CD4-positive, CD25-positive, alpha-beta regulatory T cell (primary cell): ENCODE data around the gene BASP1. TPM values are rescaled to one million over a fixed set of nuclear protein-coding genes. Genes with fewer than 3 reads are reported as not detected.

Source experiments
- ATAC-seq, 2 donors: fragments of 150-1000 bp; cut with Tn5 transposase; one replicate each; pipeline ENCODE4 v1.10.0; 2021; ENCODE audit warnings: low read depth in 2 of 2, moderate number of reproducible peaks in 2 of 2, moderate library complexity in 1 of 2
- DNase-seq, 3 donors: peaks; one replicate each; pipeline versions ENCODE4 v3.0.0 to v3.0.0-alpha.2; 2012 to 2022; ENCODE audit warnings: mixed read lengths in 1 of 3
- H3K27ac ChIP-seq: one replicate; pipeline ENCODE4 v1.7.0; 2013; ENCODE audit warnings: mild to moderate bottlenecking, low read length; ENCODE audit not compliant: insufficient read depth, poor library complexity, severe bottlenecking
- H3K27me3 ChIP-seq: one replicate; pipeline ENCODE4 v1.7.0; 2013; ENCODE audit warnings: low read length; ENCODE audit not compliant: control insufficient read depth, insufficient read depth
- H3K36me3 ChIP-seq: one replicate; pipeline ENCODE4 v1.7.0; 2013; ENCODE audit warnings: mild to moderate bottlenecking, low read length, moderate library complexity; ENCODE audit not compliant: control insufficient read depth, insufficient read depth
- H3K4me1 ChIP-seq: 2 replicates; pipeline ENCODE4 v1.7.0; 2013; ENCODE audit warnings: mild to moderate bottlenecking, low read length; ENCODE audit not compliant: insufficient read depth, control insufficient read depth, poor library complexity, severe bottlenecking
- H3K4me3 ChIP-seq: one replicate; pipeline ENCODE4 v1.7.0; 2013; ENCODE audit warnings: low read depth, mild to moderate bottlenecking, low read length, moderate library complexity
- H3K9me3 ChIP-seq, 2 experiments: 1 replicate in 1 of 2; 2 replicates in 1 of 2; pipeline ENCODE4 v1.7.0; 2013; ENCODE audit warnings: low read length in 2 of 2, mild to moderate bottlenecking in 1 of 2, moderate library complexity in 1 of 2; ENCODE audit not compliant: control insufficient read depth in 2 of 2
- H3K27ac Mint-ChIP-seq, 3 donors: one replicate each; pipeline ENCODE4 v1.8.0; 2020 to 2022; ENCODE audit warnings: mild to moderate bottlenecking in 3 of 3, mixed read lengths in 3 of 3, moderate library complexity in 2 of 3
- H3K27me3 Mint-ChIP-seq: one replicate; pipeline ENCODE4 v1.8.0; 2022; ENCODE audit warnings: mild to moderate bottlenecking, mixed read lengths
- H3K36me3 Mint-ChIP-seq: one replicate; pipeline ENCODE4 v1.8.0; 2020; ENCODE audit warnings: mixed read lengths
- H3K4me1 Mint-ChIP-seq, 4 donors: one replicate each; pipeline ENCODE4 v1.8.0; 2020 to 2022; ENCODE audit warnings: mixed read lengths in 4 of 4, mild to moderate bottlenecking in 1 of 4
- H3K4me3 Mint-ChIP-seq, 4 donors: one replicate each; pipeline ENCODE4 v1.8.0; 2020 to 2022; ENCODE audit warnings: mild to moderate bottlenecking in 4 of 4, mixed read lengths in 4 of 4, moderate library complexity in 3 of 4
- H3K9me3 Mint-ChIP-seq, 7 donors: one replicate each; pipeline ENCODE4 v1.8.0; 2020 to 2022; ENCODE audit warnings: mixed read lengths in 7 of 7, mild to moderate bottlenecking in 3 of 7, moderate library complexity in 2 of 7
- polyA plus RNA-seq, 4 donors: library from polyadenylated mRNA; unstranded; fragments of 300-500 nt; fragmentation: Illumina TruSeq; gene quantifications; one replicate each; pipeline ENCODE4 v1.2.3, GENCODE V29; 2021
- total RNA-seq: library from RNA; stranded (reverse); gene quantifications from one replicate; pipeline ENCODE4 v1.2.3, GENCODE V29; 2022

The BASP1 gene
- total and polyA plus RNA-seq, 5 donors from 2014 or later: 0.51 to 2.8 (median 1.6) TPM

- Mint-ChIP-seq H3K9me3 (peaks cover 4 to 17% (median 7%) of the 10 kb centered on the region in 7 donors), H3K27ac (no peak overlapping the region), H3K27me3 (no peaks in the 10 kb centered on the region), H3K4me3 (no peak overlapping the region), H3K36me3 (no peaks in the 10 kb centered on the region), H3K4me1 (peaks cover 0 to 5% (median 2%) of the 10 kb centered on the region in 4 donors)
- H3K4me3 ChIP-seq: no peak overlapping the region
- no peaks in the 10 kb centered on the region for H3K9me3 ChIP-seq
- ATAC-seq: no peak
- no peak for DNase-seq
- H3K4me1 ChIP-seq: no peaks in the 10 kb centered on the region
- no peaks in the 10 kb centered on the region for H3K36me3 ChIP-seq
- H3K27ac ChIP-seq: no peak overlapping the region
- H3K27me3 ChIP-seq: no peaks in the 10 kb centered on the region
These were observed 70.2 kb downstream of the BASP1 start for GRCh38 chr5:17287501-17288155.

GRCh38 chr5:17288570-17288969 lies 71.1 kb downstream of the BASP1 start:
- no peak for ATAC-seq
- H3K9me3 ChIP-seq: no peaks in the 10 kb centered on the region
- H3K4me1 ChIP-seq: no peaks in the 10 kb centered on the region
- DNase-seq: no peak
- H3K27me3 ChIP-seq: no peaks in the 10 kb centered on the region
- Mint-ChIP-seq H3K9me3 (peaks cover 4 to 17% (median 8%) of the 10 kb centered on the region in 7 donors), H3K36me3 (no peaks in the 10 kb centered on the region), H3K4me3 (no peak overlapping the region), H3K27ac (no peak overlapping the region), H3K4me1 (no peaks in the 10 kb centered on the region), H3K27me3 (no peaks in the 10 kb centered on the region)
- no peaks in the 10 kb centered on the region for H3K36me3 ChIP-seq
- H3K4me3 ChIP-seq: no peak overlapping the region
- no peak overlapping the region for H3K27ac ChIP-seq

- Mint-ChIP-seq H3K27me3 (no peaks in the 10 kb centered on the region), H3K9me3 (peaks cover 4 to 17% (median 8%) of the 10 kb centered on the region in 7 donors), H3K4me1 (no peaks in the 10 kb centered on the region), H3K4me3 (no peak overlapping the region), H3K36me3 (no peaks in the 10 kb centered on the region), H3K27ac (no peak overlapping the region)
- no peaks in the 10 kb centered on the region for H3K27me3 ChIP-seq
- no peaks in the 10 kb centered on the region for H3K9me3 ChIP-seq
- no peaks in the 10 kb centered on the region for H3K36me3 ChIP-seq
- no peak for ATAC-seq
- no peak overlapping the region for H3K27ac ChIP-seq
- DNase-seq: no peak
- H3K4me1 ChIP-seq: no peaks in the 10 kb centered on the region
- no peak overlapping the region for H3K4me3 ChIP-seq
These were observed 72.5 kb downstream of the BASP1 start for GRCh38 chr5:17289681-17290539.

- no peak overlapping the region for H3K27ac ChIP-seq
- H3K27me3 Mint-ChIP-seq: no peaks in the 10 kb centered on the region
- no peak overlapping the region for H3K4me3 ChIP-seq
- H3K36me3 Mint-ChIP-seq: no peaks in the 10 kb centered on the region
- ATAC-seq (no peak), DNase-seq (no peak)
- no peaks in the 10 kb centered on the region for H3K4me1 Mint-ChIP-seq
- H3K4me1 ChIP-seq: no peaks in the 10 kb centered on the region
- no peak overlapping the region for H3K4me3 Mint-ChIP-seq
- H3K27me3 ChIP-seq: no peaks in the 10 kb centered on the region
- no peak overlapping the region for H3K27ac Mint-ChIP-seq
- H3K36me3 ChIP-seq: no peaks in the 10 kb centered on the region
- H3K9me3 Mint-ChIP-seq: peaks cover 4 to 17% (median 8%) of the 10 kb centered on the region in 7 donors
- H3K9me3 ChIP-seq: no peaks in the 10 kb centered on the region
These were observed 73.1 kb downstream of the BASP1 start for GRCh38 chr5:17290540-17290974.

GRCh38 chr5:17292434-17293015 lies 75.1 kb downstream of the BASP1 start:
- Mint-ChIP-seq H3K27ac (peak overlapping the region in 1 of 3 donors; percentile 5), H3K9me3 (peaks cover 2 to 15% (median 5%) of the 10 kb centered on the region in 7 donors), H3K36me3 (no peaks in the 10 kb centered on the region), H3K4me3 (no peak overlapping the region), H3K27me3 (no peaks in the 10 kb centered on the region), H3K4me1 (no peaks in the 10 kb centered on the region)
- H3K27me3 ChIP-seq: no peaks in the 10 kb centered on the region
- no peak overlapping the region for H3K27ac ChIP-seq
- DNase-seq (no peak), ATAC-seq (no peak)
- no peaks in the 10 kb centered on the region for H3K4me1 ChIP-seq
- no peaks in the 10 kb centered on the region for H3K9me3 ChIP-seq
- H3K4me3 ChIP-seq: no peak overlapping the region
- no peaks in the 10 kb centered on the region for H3K36me3 ChIP-seq

- Mint-ChIP-seq H3K9me3 (peaks cover 0 to 8% (median 3%) of the 10 kb centered on the region in 7 donors), H3K27me3 (no peaks in the 10 kb centered on the region), H3K27ac (no peak overlapping the region), H3K36me3 (no peaks in the 10 kb centered on the region), H3K4me3 (no peak overlapping the region), H3K4me1 (no peaks in the 10 kb centered on the region)
- H3K27ac ChIP-seq: no peak overlapping the region
- no peak overlapping the region for H3K4me3 ChIP-seq
- no peaks in the 10 kb centered on the region for H3K36me3 ChIP-seq
- DNase-seq (no peak), ATAC-seq (no peak)
- no peaks in the 10 kb centered on the region for H3K27me3 ChIP-seq
- no peaks in the 10 kb centered on the region for H3K4me1 ChIP-seq
- H3K9me3 ChIP-seq: no peaks in the 10 kb centered on the region
These were observed 77.3 kb downstream of the BASP1 start for GRCh38 chr5:17294639-17295311.

- Mint-ChIP-seq H3K4me1 (no peaks in the 10 kb centered on the region), H3K4me3 (no peak overlapping the region), H3K9me3 (peaks cover 0 to 4% (median 0%) of the 10 kb centered on the region in 7 donors)
These were observed 78.2 kb downstream of the BASP1 start for GRCh38 chr5:17295671-17296070.

More at GRCh38 chr5:17295671-17296070, 78.2 kb downstream of the BASP1 start:
- Histone ChIP-seq H3K27me3 (no peaks in the 10 kb centered on the region), H3K9me3 (no peaks in the 10 kb centered on the region), H3K36me3 (no peaks in the 10 kb centered on the region), H3K27ac (no peak overlapping the region), H3K4me3 (no peak overlapping the region), H3K4me1 (no peaks in the 10 kb centered on the region)
- DNase-seq (no peak), ATAC-seq (no peak)
- Mint-ChIP-seq H3K27me3 (no peaks in the 10 kb centered on the region), H3K27ac (no peak overlapping the region), H3K36me3 (no peaks in the 10 kb centered on the region)
